GM19395 (cell line): Measurements from ENCODE around the gene MISP3.

Experiments
- ATAC-seq: cut with Tn5 transposase; IDR thresholded peaks from one replicate; pipeline ENCODE4 v1.9.1; 2021; ENCODE audit warnings: mild to moderate bottlenecking, moderate library complexity; ENCODE audit not compliant: unreplicated experiment

MISP3 gene

DNA sequence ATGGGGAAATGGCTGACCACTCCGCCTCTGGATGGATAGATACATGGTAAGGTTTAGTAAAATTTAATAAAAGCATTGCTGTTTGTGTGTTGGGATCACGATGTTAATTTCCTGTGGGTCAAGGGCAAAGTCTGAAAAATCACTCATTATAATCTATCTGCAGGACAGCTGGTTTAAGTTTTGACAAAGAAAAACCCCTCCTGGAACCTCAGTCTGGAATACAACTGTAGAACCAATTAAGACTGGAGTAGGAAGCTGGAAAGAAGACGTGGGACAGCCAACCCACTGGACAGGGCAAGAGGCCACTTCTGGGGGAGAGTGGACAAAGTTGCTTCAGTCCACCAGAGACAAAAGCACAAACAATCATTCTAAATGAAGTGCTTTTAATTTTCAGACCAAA, 46.6 kb downstream of the MISP3 start:
- no peak for ATAC-seq

DNA sequence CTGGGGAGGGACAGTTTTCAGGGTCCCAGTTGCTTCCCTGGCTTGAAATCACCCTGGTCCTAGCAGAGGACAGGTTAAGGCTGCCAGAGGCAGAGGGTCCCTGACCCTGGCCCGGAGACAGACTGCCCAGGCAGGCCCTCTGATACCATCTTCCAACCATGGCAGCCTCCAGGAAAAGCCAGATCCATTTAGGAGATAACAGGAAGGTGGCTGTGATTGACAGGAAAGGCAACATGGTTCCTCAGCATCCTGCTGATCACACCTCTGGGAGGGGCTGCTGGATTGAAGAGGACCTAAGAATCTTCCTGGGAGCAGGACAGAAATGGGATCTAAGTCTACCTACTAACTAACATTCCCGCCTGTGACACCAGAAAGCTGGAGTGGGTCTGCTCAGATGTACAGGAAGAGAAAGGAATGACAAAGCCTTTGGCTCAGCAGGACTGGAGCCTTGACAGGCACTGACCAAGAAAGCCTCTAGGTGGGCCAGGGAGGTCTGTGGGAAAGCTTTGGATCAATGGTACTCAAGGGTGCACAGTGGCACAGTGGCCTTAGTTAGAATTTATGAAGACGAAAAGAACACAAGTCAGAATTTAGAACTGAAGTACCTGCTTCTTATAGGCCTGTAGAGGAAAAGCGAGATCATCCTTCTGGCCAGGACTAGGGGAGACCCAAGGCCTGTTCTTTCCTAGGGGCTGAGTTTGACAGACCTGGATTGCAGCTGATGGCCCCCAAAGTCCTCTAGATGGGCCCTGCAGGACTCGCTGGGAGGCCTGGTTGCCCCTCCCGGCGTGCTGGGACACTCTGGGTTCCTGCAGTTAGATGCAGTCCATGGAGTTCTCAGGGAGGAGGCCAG, 47.3 kb downstream of the MISP3 start:
- no peak for ATAC-seq

- no peak for ATAC-seq
These were observed 47.9 kb downstream of the MISP3 start for GRCh38 chr19:14120497-14120780.

GRCh38 chr19:14122924-14123323, 50.3 kb downstream of the MISP3 start:
- ATAC-seq = no peak
